Measurements from ENCODE around the gene RNU4-1.

DNA sequence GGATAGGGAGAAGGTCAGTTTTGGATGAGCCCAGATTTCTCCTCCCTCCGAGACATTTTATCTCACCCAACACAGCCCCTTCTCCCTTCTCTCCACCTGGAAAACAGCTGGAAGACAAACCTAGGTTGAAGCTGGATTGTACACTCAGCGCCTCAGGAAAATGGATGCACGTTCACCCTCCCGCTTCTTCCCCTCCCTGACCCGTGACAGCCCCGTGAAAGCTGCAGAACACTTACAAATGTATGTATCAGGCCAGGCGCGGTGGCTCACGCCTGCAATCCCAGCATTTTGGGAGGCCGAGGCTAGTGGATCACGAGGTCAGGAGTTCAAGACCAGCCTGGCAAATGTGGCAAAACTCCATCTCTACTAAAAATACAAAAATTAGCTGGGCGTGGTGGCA, 5.5 kb downstream of the RNU4-1 start:
- TF ChIP-seq, protein P1, sequence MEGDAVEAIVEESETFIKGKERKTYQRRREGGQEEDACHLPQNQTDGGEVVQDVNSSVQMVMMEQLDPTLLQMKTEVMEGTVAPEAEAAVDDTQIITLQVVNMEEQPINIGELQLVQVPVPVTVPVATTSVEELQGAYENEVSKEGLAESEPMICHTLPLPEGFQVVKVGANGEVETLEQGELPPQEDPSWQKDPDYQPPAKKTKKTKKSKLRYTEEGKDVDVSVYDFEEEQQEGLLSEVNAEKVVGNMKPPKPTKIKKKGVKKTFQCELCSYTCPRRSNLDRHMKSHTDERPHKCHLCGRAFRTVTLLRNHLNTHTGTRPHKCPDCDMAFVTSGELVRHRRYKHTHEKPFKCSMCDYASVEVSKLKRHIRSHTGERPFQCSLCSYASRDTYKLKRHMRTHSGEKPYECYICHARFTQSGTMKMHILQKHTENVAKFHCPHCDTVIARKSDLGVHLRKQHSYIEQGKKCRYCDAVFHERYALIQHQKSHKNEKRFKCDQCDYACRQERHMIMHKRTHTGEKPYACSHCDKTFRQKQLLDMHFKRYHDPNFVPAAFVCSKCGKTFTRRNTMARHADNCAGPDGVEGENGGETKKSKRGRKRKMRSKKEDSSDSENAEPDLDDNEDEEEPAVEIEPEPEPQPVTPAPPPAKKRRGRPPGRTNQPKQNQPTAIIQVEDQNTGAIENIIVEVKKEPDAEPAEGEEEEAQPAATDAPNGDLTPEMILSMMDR (conservative IDR thresholded peaks at IDR 0.05; ENCODE audit: low read depth, low read length) = no peak
- TF ChIP-seq EZH2 (IDR thresholded peaks at IDR 0.05; ENCODE audit: low read length, unreplicated experiment) (no peak), EZH2phosphoT487 (IDR thresholded peaks at IDR 0.05; ENCODE audit: borderline replicate concordance, low read length) (no peak)

Measured in PC-3 (cell line).